SK-N-SH (cell line): ENCODE measurements around the gene ARID1B.

Experiments
- JUND ChIP-seq: IDR thresholded peaks from 2 replicates; pipeline ENCODE4 v1.4.0; 2012
- POLR2AphosphoS5 ChIP-seq: IDR thresholded peaks from 2 replicates; pipeline ENCODE4 v1.6.1; 2012; ENCODE audit warnings: low read depth, low read length
- SIN3A ChIP-seq: IDR thresholded peaks from 2 replicates; pipeline ENCODE4 v1.6.1; 2012; ENCODE audit warnings: low read depth, mild to moderate bottlenecking, low read length, moderate library complexity, borderline replicate concordance
- TCF12 ChIP-seq: IDR thresholded peaks from 2 replicates; pipeline ENCODE4 v1.4.0; 2012
- TF ChIP-seq, protein P1 (sequence below): fragments of 200-600 bp; sonication (generic); IDR thresholded peaks from 2 replicates; pipeline ENCODE4 v1.6.1; 2017; ENCODE audit warnings: antibody characterized with exemption, mild to moderate bottlenecking, moderate library complexity

DNA sequence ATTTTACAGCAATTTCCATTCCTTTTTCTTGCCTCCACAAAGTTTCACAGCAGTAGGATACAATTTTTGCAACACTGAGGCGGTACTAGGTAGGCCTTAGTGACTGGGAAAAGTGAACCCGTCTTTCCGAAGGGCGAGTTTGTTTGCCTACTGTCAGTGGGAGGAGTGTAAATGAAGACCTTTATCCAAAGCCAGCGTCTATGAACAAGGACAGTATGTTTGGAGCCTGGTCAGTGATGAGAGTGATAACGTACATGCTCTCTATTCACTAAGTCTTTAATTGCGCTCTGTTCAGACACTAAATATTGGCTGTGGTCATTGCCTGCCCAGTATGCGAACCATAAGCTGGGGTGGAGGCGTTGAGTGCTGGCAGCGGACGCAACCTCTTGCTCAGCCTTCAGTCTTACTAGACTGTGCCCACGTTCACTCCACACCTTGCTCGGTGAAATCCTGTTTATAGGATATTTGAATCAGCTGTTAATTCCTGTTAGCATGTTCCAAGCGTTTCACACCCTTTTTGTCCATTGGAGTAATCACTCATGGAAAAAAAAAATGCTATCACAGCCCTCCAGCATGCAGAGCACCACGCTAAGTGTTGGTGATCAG is 400.7 kb downstream of the ARID1B start:
- no peak for TF ChIP-seq SIN3A
- TF ChIP-seq, protein P1, sequence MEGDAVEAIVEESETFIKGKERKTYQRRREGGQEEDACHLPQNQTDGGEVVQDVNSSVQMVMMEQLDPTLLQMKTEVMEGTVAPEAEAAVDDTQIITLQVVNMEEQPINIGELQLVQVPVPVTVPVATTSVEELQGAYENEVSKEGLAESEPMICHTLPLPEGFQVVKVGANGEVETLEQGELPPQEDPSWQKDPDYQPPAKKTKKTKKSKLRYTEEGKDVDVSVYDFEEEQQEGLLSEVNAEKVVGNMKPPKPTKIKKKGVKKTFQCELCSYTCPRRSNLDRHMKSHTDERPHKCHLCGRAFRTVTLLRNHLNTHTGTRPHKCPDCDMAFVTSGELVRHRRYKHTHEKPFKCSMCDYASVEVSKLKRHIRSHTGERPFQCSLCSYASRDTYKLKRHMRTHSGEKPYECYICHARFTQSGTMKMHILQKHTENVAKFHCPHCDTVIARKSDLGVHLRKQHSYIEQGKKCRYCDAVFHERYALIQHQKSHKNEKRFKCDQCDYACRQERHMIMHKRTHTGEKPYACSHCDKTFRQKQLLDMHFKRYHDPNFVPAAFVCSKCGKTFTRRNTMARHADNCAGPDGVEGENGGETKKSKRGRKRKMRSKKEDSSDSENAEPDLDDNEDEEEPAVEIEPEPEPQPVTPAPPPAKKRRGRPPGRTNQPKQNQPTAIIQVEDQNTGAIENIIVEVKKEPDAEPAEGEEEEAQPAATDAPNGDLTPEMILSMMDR: no peak
- TF ChIP-seq TCF12: no peak
- no peak for TF ChIP-seq JUND
- TF ChIP-seq POLR2AphosphoS5: no peak
